Activated CD4-positive, alpha-beta T cell treated with anti-CD3 and anti-CD28 coated beads for 24 hours (primary cell): ENCODE results near the gene FBXO7.

Experiments
- DNase-seq, 2 donors: peaks; one replicate each; pipeline ENCODE4 v3.0.0-alpha.2; 2020; ENCODE audit warnings: low read depth in 2 of 2

FBXO7 gene

GRCh38 chr22:32531931-32532819 is 57.6 kb downstream of the FBXO7 start:
- DNase-seq, result no peak

- DNase-seq, result no peak
Measured at GRCh38 chr22:32532820-32533128, 58.2 kb downstream of the FBXO7 start.

GRCh38 chr22:32533265-32534111 is 58.9 kb downstream of the FBXO7 start:
- DNase-seq, result no peak

- no peak for DNase-seq
Measured at GRCh38 chr22:32534252-32535235, 59.9 kb downstream of the FBXO7 start.

- DNase-seq, result no peak
Measured at GRCh38 chr22:32535531-32536190, 61.0 kb downstream of the FBXO7 start.

GRCh38 chr22:32536352-32536751 is 61.7 kb downstream of the FBXO7 start:
- no peak for DNase-seq

GRCh38 chr22:32538521-32538920 is 63.9 kb downstream of the FBXO7 start:
- no peak for DNase-seq

- no peak for DNase-seq
Measured at GRCh38 chr22:32539631-32540421, 65.2 kb downstream of the FBXO7 start.

GRCh38 chr22:32541481-32541880 is 66.9 kb downstream of the FBXO7 start:
- DNase-seq, result no peak

- DNase-seq, result no peak
Measured at GRCh38 chr22:32542066-32542676, 67.6 kb downstream of the FBXO7 start.

- DNase-seq, result no peak
Measured at GRCh38 chr22:32542677-32543357, 68.2 kb downstream of the FBXO7 start.

- DNase-seq, result no peak
Measured at GRCh38 chr22:32544953-32545558, 70.4 kb downstream of the FBXO7 start.

GRCh38 chr22:32545801-32546200 is 71.2 kb downstream of the FBXO7 start:
- no peak for DNase-seq

GRCh38 chr22:32546496-32546895 is 71.9 kb downstream of the FBXO7 start:
- DNase-seq, result no peak

GRCh38 chr22:32546935-32547334 is 72.3 kb downstream of the FBXO7 start:
- no peak for DNase-seq

- DNase-seq, result no peak
Measured at GRCh38 chr22:32548039-32548438, 73.4 kb downstream of the FBXO7 start.
